B cell (primary cell): Measurements from ENCODE around the gene SHROOM2. TPM values are rescaled to one million over a fixed set of nuclear protein-coding genes. Genes with fewer than 3 reads are reported as not detected.

Source experiments
- ATAC-seq: fragments of 200-7000 bp; cut with Tn5 transposase; one replicate; pipeline ENCODE4 v1.10.0; 2021; ENCODE audit warnings: low read depth, mild to moderate bottlenecking, moderate number of reproducible peaks, moderate library complexity
- CTCF ChIA-PET: fragments of 350-600 bp; sonication (Branson Sonifier 250); formaldehyde crosslinking; loops from one replicate; lab custom pipeline; 2021; ENCODE audit warnings: antibody characterized with exemption, inconsistent platforms; lab: Charles Lee
- POLR2A ChIA-PET: fragments of 350-600 bp; sonication (Branson Sonifier 250); formaldehyde crosslinking; loops from one replicate; lab custom pipeline; 2021; ENCODE audit warnings: antibody characterized with exemption; lab: Charles Lee
- DNase-seq: peaks from one replicate; pipeline ENCODE4 v3.0.0; 2013
- H2AFZ ChIP-seq: 2 replicates; pipeline ENCODE4 v1.6.1; 2012; ENCODE audit warnings: mild to moderate bottlenecking, low read depth, low read length; ENCODE audit not compliant: insufficient read depth, poor library complexity, severe bottlenecking
- H3K27ac ChIP-seq, 2 donors: 1 replicate in 1 of 2; 2 replicates in 1 of 2; pipeline ENCODE4 v1.5.1; 2012 to 2013; ENCODE audit warnings: low read length in 2 of 2, mild to moderate bottlenecking in 2 of 2, moderate library complexity in 1 of 2
- H3K27me3 ChIP-seq, 4 experiments: fragments of 200-600 bp in 1 of 4; sonication (generic) in 1 of 4; replicated peaks in 1 of 4; 1 replicate in 2 of 4; 2 replicates in 2 of 4; pipeline versions ENCODE4 v1.6.1 to v1.7.0; 2013 to 2016; ENCODE audit warnings: low read length in 3 of 4, mild to moderate bottlenecking in 2 of 4, mixed read lengths in 1 of 4, moderate library complexity in 1 of 4; ENCODE audit not compliant: insufficient read depth in 4 of 4, control insufficient read depth in 3 of 4; ENCODE audit errors: control extremely low read depth in 1 of 4
- H3K36me3 ChIP-seq, 2 experiments: replicated peaks in 1 of 2; 1 replicate in 1 of 2; 2 replicates in 1 of 2; pipeline versions ENCODE4 v1.6.1 to v1.7.1; 2013; ENCODE audit warnings: low read length in 1 of 2; ENCODE audit not compliant: insufficient read depth in 2 of 2, control insufficient read depth in 1 of 2; ENCODE audit errors: control extremely low read depth in 1 of 2, extremely low read depth in 1 of 2
- H3K4me1 ChIP-seq, 2 donors: fragments of 200-600 bp in 1 of 2; sonication (generic) in 1 of 2; 1 replicate in 1 of 2; 2 replicates in 1 of 2; pipeline versions ENCODE4 v1.5.1 to v1.6.1; 2013 to 2017; ENCODE audit warnings: low read length in 2 of 2; ENCODE audit not compliant: control insufficient read depth in 2 of 2, insufficient read depth in 2 of 2
- H3K4me2 ChIP-seq: replicated peaks from 2 replicates; pipeline ENCODE3; 2012; ENCODE audit warnings: mild to moderate bottlenecking, low read depth, low read length; ENCODE audit not compliant: poor library complexity, severe bottlenecking
- H3K4me3 ChIP-seq, 5 experiments: fragments of 200-600 bp in 1 of 5; sonication (generic) in 1 of 5; 1 replicate in 3 of 5; 2 replicates in 2 of 5; pipeline versions ENCODE4 v1.5.1 to v1.7.0; 2011 to 2016; ENCODE audit warnings: low read length in 4 of 5, mild to moderate bottlenecking in 4 of 5, low read depth in 2 of 5, control low read depth in 1 of 5, moderate library complexity in 1 of 5; ENCODE audit not compliant: insufficient read depth in 1 of 5; ENCODE audit errors: control extremely low read depth in 1 of 5, extremely low read depth in 1 of 5
- H3K79me2 ChIP-seq: fragments of 200-600 bp; sonication (generic); one replicate; pipeline ENCODE4 v1.6.0; 2016; ENCODE audit warnings: low read length; ENCODE audit not compliant: control insufficient read depth, insufficient read depth
- H3K9ac ChIP-seq: fragments of 200-600 bp; sonication (generic); 2 replicates; pipeline ENCODE4 v1.6.1; 2017; ENCODE audit warnings: mild to moderate bottlenecking, low read length, moderate library complexity
- H3K9me3 ChIP-seq, 3 donors: one replicate each; pipeline versions ENCODE4 v1.6.1 to v1.7.1; 2013; ENCODE audit warnings: low read length in 2 of 3; ENCODE audit not compliant: control insufficient read depth in 2 of 3, insufficient read depth in 1 of 3; ENCODE audit errors: control extremely low read depth in 1 of 3
- H4K20me1 ChIP-seq: 2 replicates; pipeline ENCODE4 v1.6.0; 2012; ENCODE audit warnings: mild to moderate bottlenecking, low read length; ENCODE audit not compliant: insufficient read depth, control insufficient read depth, poor library complexity, severe bottlenecking
- H3K27ac Mint-ChIP-seq: one replicate; pipeline ENCODE4 v1.8.0; 2021; ENCODE audit warnings: mixed read lengths
- H3K27me3 Mint-ChIP-seq: one replicate; pipeline ENCODE4 v1.8.0; 2021; ENCODE audit warnings: mixed read lengths
- H3K4me1 Mint-ChIP-seq: one replicate; pipeline ENCODE4 v1.8.0; 2021; ENCODE audit warnings: mixed read lengths
- H3K4me3 Mint-ChIP-seq: one replicate; pipeline ENCODE4 v1.8.0; 2021; ENCODE audit warnings: mixed read lengths
- H3K9me3 Mint-ChIP-seq: one replicate; pipeline ENCODE4 v1.8.0; 2022; ENCODE audit warnings: mixed read lengths; ENCODE audit not compliant: insufficient read depth
- WGBS: methylation state at CpG from one replicate; pipeline ENCODE4 v1.1.5; 2013; ENCODE audit warnings: missing lambda C conversion rate; ENCODE audit not compliant: insufficient coverage; 5-methylcytosine and 5-hydroxymethylcytosine counted together
- intact Hi-C: fragments of 100-400 bp; cut with micrococcal nuclease; formaldehyde crosslinking; loops from one replicate; pipeline ENCODE4 v1.10.0; 2022
- polyA plus RNA-seq: library from polyadenylated mRNA; depleted of rRNA; stranded (reverse); fragments of >200 nt; gene quantifications from 2 replicates; pipeline ENCODE4 v1.2.3, GENCODE V29; 2012
- total RNA-seq, 2 donors: library from RNA; stranded (reverse); fragments of 120-200 nt in 1 of 2; gene quantifications; 1 replicate in 1 of 2; 2 replicates in 1 of 2; pipeline versions ENCODE4 v1.2.3 to v1.2.4, GENCODE V29; 2013 to 2022
- TF ChIP-seq, protein P1 (sequence below): fragments of 200-600 bp; IDR thresholded peaks from one replicate; pipeline ENCODE4 v1.8.0; 2022; ENCODE audit warnings: antibody characterized with exemption, mild to moderate bottlenecking

The SHROOM2 gene
- total and polyA plus RNA-seq, 2 donors (not counting 1 experiment from before 2014, with no cell fraction given), result not detected

DNA sequence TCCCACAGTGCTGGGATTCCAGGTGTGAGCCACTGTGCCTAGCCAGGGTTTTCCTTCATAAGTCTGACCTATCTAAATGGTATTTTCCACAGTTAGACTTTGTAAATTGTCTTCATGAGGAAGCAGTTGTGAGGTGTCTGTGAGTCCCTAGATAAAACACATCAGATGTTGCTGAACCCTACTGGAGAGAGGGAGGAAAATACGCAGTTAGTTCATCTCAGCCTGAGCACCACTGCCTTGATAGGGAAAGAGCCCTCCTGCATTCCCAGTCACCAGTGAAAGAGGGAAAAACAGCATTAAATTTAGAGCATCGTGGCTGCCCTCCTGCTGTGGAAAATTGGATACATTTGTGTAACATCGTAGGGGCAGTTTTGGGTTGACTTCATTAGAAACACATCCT lies 149.2 kb downstream of the SHROOM2 start:
- Histone ChIP-seq H3K27me3 (peaks cover 0 to 4% (median 0%) of the 10 kb centered on the region in 4 experiments), H3K9ac (no peak overlapping the region), H3K9me3 (no peaks in the 10 kb centered on the region), H3K79me2 (no peaks in the 10 kb centered on the region), H2AFZ (no peak overlapping the region), H3K4me3 (no peak overlapping the region), H3K4me1 (peaks cover 0 to 2% of the 10 kb centered on the region in 2 donors), H4K20me1 (no peaks in the 10 kb centered on the region), H3K36me3 (no peaks in the 10 kb centered on the region), H3K27ac (no peak overlapping the region), H3K4me2 (no peak overlapping the region)
- Mint-ChIP-seq H3K27me3 (no peaks in the 10 kb centered on the region), H3K4me1 (peaks cover 3% of the 10 kb centered on the region), H3K4me3 (no peak overlapping the region), H3K27ac (no peak overlapping the region), H3K9me3 (no peaks in the 10 kb centered on the region)
- CTCF ChIA-PET, result no interaction called here
- DNase-seq (no peak), ATAC-seq (no peak)
- intact Hi-C loops, result no loop called here
- POLR2A ChIA-PET, result no interaction called here
- no CpG with 5 or more reads among the region's 3 CpGs for WGBS
- TF ChIP-seq, protein P1, sequence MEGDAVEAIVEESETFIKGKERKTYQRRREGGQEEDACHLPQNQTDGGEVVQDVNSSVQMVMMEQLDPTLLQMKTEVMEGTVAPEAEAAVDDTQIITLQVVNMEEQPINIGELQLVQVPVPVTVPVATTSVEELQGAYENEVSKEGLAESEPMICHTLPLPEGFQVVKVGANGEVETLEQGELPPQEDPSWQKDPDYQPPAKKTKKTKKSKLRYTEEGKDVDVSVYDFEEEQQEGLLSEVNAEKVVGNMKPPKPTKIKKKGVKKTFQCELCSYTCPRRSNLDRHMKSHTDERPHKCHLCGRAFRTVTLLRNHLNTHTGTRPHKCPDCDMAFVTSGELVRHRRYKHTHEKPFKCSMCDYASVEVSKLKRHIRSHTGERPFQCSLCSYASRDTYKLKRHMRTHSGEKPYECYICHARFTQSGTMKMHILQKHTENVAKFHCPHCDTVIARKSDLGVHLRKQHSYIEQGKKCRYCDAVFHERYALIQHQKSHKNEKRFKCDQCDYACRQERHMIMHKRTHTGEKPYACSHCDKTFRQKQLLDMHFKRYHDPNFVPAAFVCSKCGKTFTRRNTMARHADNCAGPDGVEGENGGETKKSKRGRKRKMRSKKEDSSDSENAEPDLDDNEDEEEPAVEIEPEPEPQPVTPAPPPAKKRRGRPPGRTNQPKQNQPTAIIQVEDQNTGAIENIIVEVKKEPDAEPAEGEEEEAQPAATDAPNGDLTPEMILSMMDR, result no peak

DNA sequence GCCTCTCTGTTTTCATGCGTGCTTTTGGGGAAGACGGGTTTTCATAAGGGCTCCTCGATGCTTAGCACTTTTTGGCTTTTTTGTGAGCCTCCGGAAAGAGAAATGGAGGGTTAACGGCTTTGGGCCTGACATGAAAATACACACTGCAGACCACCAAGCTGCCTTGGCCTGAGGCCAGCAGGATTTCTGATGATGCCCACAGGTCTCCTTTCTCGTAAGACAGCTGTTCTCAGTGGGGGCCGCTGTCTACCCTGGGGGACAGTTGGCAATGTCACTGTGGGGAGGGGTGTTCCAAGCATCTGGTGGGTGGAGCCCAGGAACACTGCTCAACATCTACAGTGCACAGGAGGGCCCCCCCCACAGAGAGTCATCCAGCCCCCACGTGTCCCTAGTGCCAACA lies 151.5 kb downstream of the SHROOM2 start:
- no peaks in the 10 kb centered on the region for H4K20me1 ChIP-seq
- ATAC-seq (no peak), DNase-seq (no peak)
- 97% methylated on average over 5 of the region's 8 CpGs for WGBS
- no peak overlapping the region for H2AFZ ChIP-seq
- no peak overlapping the region for H3K27ac Mint-ChIP-seq
- peaks cover 12 to 18% of the 10 kb centered on the region in 2 donors for H3K4me1 ChIP-seq
- no peak overlapping the region for H3K27ac ChIP-seq
- H3K4me2 ChIP-seq, result no peak overlapping the region
- peaks cover 0 to 8% (median 0%) of the 10 kb centered on the region in 4 experiments for H3K27me3 ChIP-seq
- H3K4me3 Mint-ChIP-seq, result no peak overlapping the region
- TF ChIP-seq, protein P1, result no peak
- no peak overlapping the region for H3K4me3 ChIP-seq
- H3K4me1 Mint-ChIP-seq, result peaks cover 18% of the 10 kb centered on the region
- ChIA-PET POLR2A (no interaction called here), CTCF (no interaction called here)
- intact Hi-C loops, result no loop called here
- H3K79me2 ChIP-seq, result no peaks in the 10 kb centered on the region
- no peaks in the 10 kb centered on the region for H3K9me3 Mint-ChIP-seq
- H3K36me3 ChIP-seq, result no peaks in the 10 kb centered on the region
- H3K9me3 ChIP-seq, result no peaks in the 10 kb centered on the region
- no peak overlapping the region for H3K9ac ChIP-seq
- no peaks in the 10 kb centered on the region for H3K27me3 Mint-ChIP-seq
